ENCODE data around the gene TRAPPC4. TPM values are rescaled to one million over a fixed set of nuclear protein-coding genes. Genes with fewer than 3 reads are reported as not detected.
"Not testable (repeated sequence)": the region's sequence is repeated elsewhere in the genome, so short reads cannot be mapped to it uniquely, and the experiment has no call there.

The TRAPPC4 gene
- total and polyA plus RNA-seq, 4 experiments from 2014 or later, result 89.2 to 116 (median 94.7) TPM

DNA sequence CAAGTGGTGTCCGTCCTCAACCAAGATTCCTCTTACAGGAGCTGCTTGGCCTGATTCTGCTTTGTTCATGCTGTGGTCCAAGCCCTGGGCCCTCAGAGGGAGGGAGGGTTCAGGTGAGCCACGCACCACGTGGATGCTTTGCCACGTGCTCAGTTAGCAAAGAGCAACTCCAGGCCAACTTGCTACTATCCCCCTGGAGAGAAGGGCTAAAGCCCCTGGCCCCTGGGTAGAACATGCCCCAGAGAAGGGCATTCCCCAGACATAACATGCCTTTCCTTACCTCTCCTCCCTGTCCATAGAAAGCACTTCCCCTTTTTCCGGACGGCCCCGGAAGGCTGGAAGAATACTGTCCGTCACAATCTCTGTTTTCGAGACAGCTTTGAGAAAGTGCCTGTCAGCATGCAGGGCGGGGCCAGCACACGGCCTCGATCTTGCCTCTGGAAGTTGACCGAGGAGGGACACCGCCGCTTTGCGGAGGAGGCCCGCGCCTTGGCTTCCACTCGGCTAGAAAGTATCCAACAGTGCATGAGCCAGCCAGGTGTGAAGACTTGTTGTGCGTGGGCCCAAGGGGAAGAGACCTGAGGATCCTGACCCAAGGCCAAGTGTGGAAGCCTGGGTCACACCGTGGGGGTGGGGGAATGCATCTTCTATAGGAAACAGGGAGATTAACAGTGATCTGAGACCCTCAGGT lies 38.2 kb upstream of the TRAPPC4 start:
- intact Hi-C loops (cut with micrococcal nuclease), result no loop called here
- no peaks in the 10 kb centered on the region for H3K36me3 ChIP-seq (ENCODE audit: insufficient read depth, low read length)
- ChIA-PET POLR2A (ENCODE audit: partially characterized antibody) (no interaction called here), CTCF (ENCODE audit: partially characterized antibody) (no interaction called here)
- peaks cover 3 to 4% of the 10 kb centered on the region in 2 donors for H3K27me3 Mint-ChIP-seq
- no peak overlapping the region for H3K27ac ChIP-seq (ENCODE audit: low read depth, low read length)
- DNase-seq, result no peak
- H3K27ac Mint-ChIP-seq, result no peak overlapping the region
- H3K27me3 ChIP-seq (ENCODE audit: insufficient read depth, low read length), result no peaks in the 10 kb centered on the region
- no peak overlapping the region for H3K4me3 ChIP-seq (ENCODE audit: low read length in 2 of 2)
- H3K9me3 ChIP-seq (ENCODE audit: control insufficient read depth in 1 of 2, low read length in 2 of 2), result no peaks in the 10 kb centered on the region
- H3K9me3 Mint-ChIP-seq, result no peaks in the 10 kb centered on the region
- H3K4me3 Mint-ChIP-seq, result no peak overlapping the region
- H3K4me1 Mint-ChIP-seq, result peaks cover 0 to 1% (median 0%) of the 10 kb centered on the region in 4 donors
- no peaks in the 10 kb centered on the region for H3K36me3 Mint-ChIP-seq
- no peaks in the 10 kb centered on the region for H3K4me1 ChIP-seq (ENCODE audit: insufficient read depth, low read length)

DNA sequence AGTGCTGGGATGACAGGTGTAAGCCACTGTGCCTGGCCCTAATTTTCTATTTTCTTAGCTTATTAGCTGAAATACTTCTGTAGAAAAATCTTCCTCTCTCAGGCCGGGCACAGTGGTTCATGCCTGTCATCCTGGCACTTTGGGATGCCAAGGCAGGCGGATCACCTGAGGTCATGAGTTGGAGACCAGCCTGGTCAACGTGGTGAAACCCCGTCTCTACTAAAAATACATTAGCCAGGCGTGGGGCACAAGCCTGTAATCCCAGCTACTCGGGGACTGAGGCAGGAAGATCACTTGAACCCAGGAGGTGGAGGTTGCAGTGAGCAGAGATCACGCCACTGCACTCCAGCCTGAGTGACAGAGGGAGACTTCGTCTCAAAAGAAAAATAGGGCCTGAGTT lies 34.2 kb upstream of the TRAPPC4 start:
- H3K9me3 Mint-ChIP-seq; H3K4me3 Mint-ChIP-seq; H3K9me3 ChIP-seq (ENCODE audit: control insufficient read depth in 1 of 2, low read length in 2 of 2); H3K36me3 ChIP-seq (ENCODE audit: insufficient read depth, low read length); H3K27me3 Mint-ChIP-seq; H3K4me1 ChIP-seq (ENCODE audit: insufficient read depth, low read length); H3K27ac Mint-ChIP-seq; DNase-seq; H3K27ac ChIP-seq (ENCODE audit: low read depth, low read length); H3K4me1 Mint-ChIP-seq; H3K27me3 ChIP-seq (ENCODE audit: insufficient read depth, low read length); intact Hi-C loops (cut with micrococcal nuclease); H3K4me3 ChIP-seq (ENCODE audit: low read length in 2 of 2); H3K36me3 Mint-ChIP-seq: not testable (repeated sequence)
- CTCF ChIA-PET (ENCODE audit: partially characterized antibody), result interaction anchor here (0.8 kb wide), 1 partner anchor 27 kb away, joined by 5 read pairs; no protein-coding TSS in a partner anchor
- POLR2A ChIA-PET (ENCODE audit: partially characterized antibody), result interaction anchor here (1.3 kb wide), 1 partner anchor 13 kb away, joined by 3 read pairs; the partner anchor contains the start of gene CENATAC

DNA sequence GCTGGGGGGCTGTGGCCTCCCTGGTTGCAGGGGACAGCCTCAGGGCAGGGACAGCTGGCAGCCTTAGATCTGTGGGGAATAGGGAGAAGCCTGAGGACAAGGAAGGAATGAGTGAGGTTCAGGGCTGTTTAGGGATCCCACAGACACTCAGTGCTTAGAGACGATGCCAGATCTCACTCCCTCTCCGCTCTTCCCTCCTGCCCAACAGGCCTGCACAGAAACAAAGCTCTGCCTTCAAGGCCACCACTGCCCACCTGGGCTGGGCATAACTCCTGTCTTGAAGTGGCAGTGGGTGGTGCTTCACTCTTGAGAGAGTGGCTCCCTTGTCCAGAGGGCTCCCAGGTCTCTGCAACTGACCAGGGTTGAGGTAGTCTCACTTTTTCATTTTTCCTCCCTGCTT lies 33.7 kb upstream of the TRAPPC4 start:
- ChIA-PET POLR2A (ENCODE audit: partially characterized antibody) (no interaction called here), CTCF (ENCODE audit: partially characterized antibody) (no interaction called here)
- no peak overlapping the region for H3K4me3 ChIP-seq (ENCODE audit: low read length in 2 of 2)
- no peaks in the 10 kb centered on the region for H3K9me3 Mint-ChIP-seq
- H3K27ac ChIP-seq (ENCODE audit: low read depth, low read length), result no peak overlapping the region
- H3K4me1 Mint-ChIP-seq, result peaks cover 0 to 2% (median under 1%) of the 10 kb centered on the region in 4 donors
- no peak overlapping the region for H3K4me3 Mint-ChIP-seq
- no peaks in the 10 kb centered on the region for H3K9me3 ChIP-seq (ENCODE audit: control insufficient read depth in 1 of 2, low read length in 2 of 2)
- H3K36me3 ChIP-seq (ENCODE audit: insufficient read depth, low read length), result no peaks in the 10 kb centered on the region
- no peaks in the 10 kb centered on the region for H3K27me3 ChIP-seq (ENCODE audit: insufficient read depth, low read length)
- H3K4me1 ChIP-seq (ENCODE audit: insufficient read depth, low read length), result no peaks in the 10 kb centered on the region
- no peak overlapping the region for H3K27ac Mint-ChIP-seq
- no peaks in the 10 kb centered on the region for H3K27me3 Mint-ChIP-seq
- no peak for DNase-seq
- no peaks in the 10 kb centered on the region for H3K36me3 Mint-ChIP-seq
- intact Hi-C loops (cut with micrococcal nuclease), result no loop called here

DNA sequence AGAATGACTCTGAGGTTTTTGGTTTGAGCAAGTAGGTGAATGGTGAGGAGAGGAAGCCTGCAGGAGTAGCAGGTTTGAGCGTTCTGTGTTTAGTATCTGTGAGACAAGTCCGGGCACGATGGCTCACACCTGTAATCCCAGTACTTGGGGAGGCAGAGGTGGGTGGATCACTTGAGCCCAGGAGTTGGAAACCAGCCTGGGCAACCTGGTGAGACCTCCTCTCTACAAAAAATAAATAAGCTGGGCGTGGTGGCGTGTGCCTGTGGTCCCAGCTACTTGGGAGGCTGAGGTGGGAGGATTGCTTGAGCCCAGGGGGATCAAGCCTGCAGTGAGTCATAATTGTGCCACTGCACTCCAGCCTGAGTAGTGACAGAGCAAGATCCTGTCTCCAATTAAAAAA lies 30.3 kb upstream of the TRAPPC4 start:
- no peaks in the 10 kb centered on the region for H3K36me3 ChIP-seq (ENCODE audit: insufficient read depth, low read length)
- peaks cover 0 to 4% (median 2%) of the 10 kb centered on the region in 4 donors for H3K4me1 Mint-ChIP-seq
- intact Hi-C loops (cut with micrococcal nuclease), result no loop called here
- H3K27ac ChIP-seq (ENCODE audit: low read depth, low read length), result no peak overlapping the region
- ChIA-PET POLR2A (ENCODE audit: partially characterized antibody) (interaction anchor here (0.7 kb wide), 1 partner anchor 118 kb away, joined by 4 read pairs; no protein-coding TSS in a partner anchor), CTCF (ENCODE audit: partially characterized antibody) (no interaction called here)
- H3K27ac Mint-ChIP-seq, result peak overlapping the region in 2 of 7 donors; percentile 4 to 78
- no peaks in the 10 kb centered on the region for H3K9me3 ChIP-seq (ENCODE audit: control insufficient read depth in 1 of 2, low read length in 2 of 2)
- no peak for DNase-seq
- no peaks in the 10 kb centered on the region for H3K27me3 Mint-ChIP-seq
- no peak overlapping the region for H3K4me3 Mint-ChIP-seq
- H3K9me3 Mint-ChIP-seq, result no peaks in the 10 kb centered on the region
- H3K27me3 ChIP-seq (ENCODE audit: insufficient read depth, low read length), result no peaks in the 10 kb centered on the region
- no peak overlapping the region for H3K4me3 ChIP-seq (ENCODE audit: low read length in 2 of 2)
- H3K36me3 Mint-ChIP-seq, result no peaks in the 10 kb centered on the region
- no peaks in the 10 kb centered on the region for H3K4me1 ChIP-seq (ENCODE audit: insufficient read depth, low read length)

DNA sequence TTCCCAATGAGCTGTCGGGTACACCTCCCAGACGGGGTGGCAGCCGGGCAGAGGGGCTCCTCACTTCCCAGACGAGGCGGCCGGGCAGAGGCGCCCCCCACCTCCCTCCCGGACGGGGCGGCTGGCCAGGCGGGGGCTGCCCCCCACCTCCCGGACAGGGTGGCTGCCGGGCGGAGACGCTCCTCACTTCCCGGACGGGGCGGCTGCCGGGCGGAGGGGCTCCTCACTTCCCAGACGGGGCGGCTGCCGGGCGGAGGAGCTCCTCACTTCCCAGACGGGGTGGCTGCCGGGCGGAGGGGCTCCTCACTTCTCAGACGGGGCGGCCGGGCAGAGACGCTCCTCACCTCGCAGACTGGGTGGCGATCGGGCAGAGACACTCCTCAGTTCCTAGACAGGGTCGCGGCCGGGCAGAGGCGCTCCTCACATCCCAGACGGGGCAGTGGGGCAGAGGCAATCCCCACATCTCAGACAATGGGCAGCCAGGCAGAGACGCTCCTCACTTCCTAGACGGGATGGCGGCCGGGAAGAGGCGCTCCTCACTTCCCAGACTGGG lies 27.0 kb upstream of the TRAPPC4 start:
- CTCF ChIA-PET (ENCODE audit: partially characterized antibody); H3K9me3 Mint-ChIP-seq; H3K27ac Mint-ChIP-seq; intact Hi-C loops (cut with micrococcal nuclease); H3K27ac ChIP-seq (ENCODE audit: low read depth, low read length); H3K36me3 Mint-ChIP-seq; H3K4me3 Mint-ChIP-seq; H3K9me3 ChIP-seq (ENCODE audit: control insufficient read depth in 1 of 2, low read length in 2 of 2); POLR2A ChIA-PET (ENCODE audit: partially characterized antibody); H3K27me3 Mint-ChIP-seq; H3K4me1 ChIP-seq (ENCODE audit: insufficient read depth, low read length); DNase-seq; H3K4me3 ChIP-seq (ENCODE audit: low read length in 2 of 2); H3K27me3 ChIP-seq (ENCODE audit: insufficient read depth, low read length); H3K36me3 ChIP-seq (ENCODE audit: insufficient read depth, low read length): not testable (repeated sequence)
- H3K4me1 Mint-ChIP-seq, result peaks cover 4 to 11% (median 8%) of the 10 kb centered on the region in 4 donors

DNA sequence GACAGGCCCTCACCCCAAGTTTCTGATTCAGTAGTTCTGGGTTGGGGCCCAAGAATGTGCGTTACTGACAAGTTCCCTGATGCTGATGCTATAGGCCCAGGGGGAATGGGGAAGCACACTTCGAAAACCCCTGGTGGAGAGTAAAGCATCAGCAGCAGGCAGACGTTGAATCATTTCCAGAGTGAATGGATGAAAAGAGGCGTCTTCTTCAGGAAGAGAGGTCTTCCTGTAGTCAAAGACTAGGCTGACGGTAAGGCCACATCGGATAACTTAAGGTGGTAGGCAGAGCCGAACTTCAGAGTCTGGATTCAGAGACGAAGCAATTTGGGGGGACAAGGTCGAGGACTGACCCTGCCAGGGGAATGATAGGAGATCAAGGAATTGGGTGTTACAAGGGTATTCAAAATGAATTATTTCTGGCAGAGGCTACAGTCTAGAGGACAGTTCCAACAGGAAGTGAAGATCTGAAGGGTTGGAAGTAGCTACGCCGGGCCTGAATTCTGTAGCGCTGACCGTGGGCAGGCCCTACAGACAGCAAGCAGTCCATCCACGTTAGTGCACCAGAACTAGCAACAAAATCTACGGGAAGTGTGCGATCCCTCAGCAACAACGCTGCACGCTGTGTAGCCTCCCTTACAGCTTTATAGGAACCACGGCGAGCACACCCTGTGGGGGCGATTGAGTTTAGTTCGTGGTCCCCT lies 21.5 kb upstream of the TRAPPC4 start:
- no peaks in the 10 kb centered on the region for H3K27me3 ChIP-seq (ENCODE audit: insufficient read depth, low read length)
- H3K9me3 ChIP-seq (ENCODE audit: control insufficient read depth in 1 of 2, low read length in 2 of 2), result no peaks in the 10 kb centered on the region
- DNase-seq, result peak; percentile 37 to 74 (median 42)
- H3K27ac ChIP-seq (ENCODE audit: low read depth, low read length), result peak overlapping the region; percentile 75
- H3K27me3 Mint-ChIP-seq, result no peaks in the 10 kb centered on the region
- peaks cover 24% of the 10 kb centered on the region for H3K4me1 ChIP-seq (ENCODE audit: insufficient read depth, low read length)
- CTCF ChIA-PET (ENCODE audit: partially characterized antibody), result interaction anchor here (0.5 to 1.6 kb wide), 10 partner anchors 22 to 408 kb away, joined by 3 to 5 read pairs (median 3); partner anchors contain the start of genes HMBS, RPS25, SLC37A4 and TRAPPC4
- H3K36me3 ChIP-seq (ENCODE audit: insufficient read depth, low read length), result peaks cover 11% of the 10 kb centered on the region
- peak overlapping the region; percentile 87 to 99 (median 98) for H3K4me3 Mint-ChIP-seq
- POLR2A ChIA-PET (ENCODE audit: partially characterized antibody), result interaction anchor here (0.5 to 10.4 kb wide), 27 partner anchors 13 to 561 kb away, joined by 3 to 170 read pairs (median 4); partner anchors contain the start of genes BCL9L, C2CD2L, CXCR5 and DDX6
- peak overlapping the region; percentile 87 to 99 for H3K4me3 ChIP-seq (ENCODE audit: low read length in 2 of 2)
- H3K27ac Mint-ChIP-seq, result peak overlapping the region; percentile 90 to 99 (median 94)
- H3K36me3 Mint-ChIP-seq, result peaks cover 7 to 42% of the 10 kb centered on the region in 2 donors
- intact Hi-C loops (cut with micrococcal nuclease), result loop anchor here (5.0 kb wide), 1 partner anchor 55 kb away; no protein-coding TSS in a partner anchor
- peaks cover 0 to 3% (median 0%) of the 10 kb centered on the region in 8 donors for H3K9me3 Mint-ChIP-seq
- peaks cover 18 to 49% (median 34%) of the 10 kb centered on the region in 4 donors for H3K4me1 Mint-ChIP-seq

Data from CD4-positive, alpha-beta memory T cell (primary cell).